ENCODE measurements around the gene INTS3.

DNA sequence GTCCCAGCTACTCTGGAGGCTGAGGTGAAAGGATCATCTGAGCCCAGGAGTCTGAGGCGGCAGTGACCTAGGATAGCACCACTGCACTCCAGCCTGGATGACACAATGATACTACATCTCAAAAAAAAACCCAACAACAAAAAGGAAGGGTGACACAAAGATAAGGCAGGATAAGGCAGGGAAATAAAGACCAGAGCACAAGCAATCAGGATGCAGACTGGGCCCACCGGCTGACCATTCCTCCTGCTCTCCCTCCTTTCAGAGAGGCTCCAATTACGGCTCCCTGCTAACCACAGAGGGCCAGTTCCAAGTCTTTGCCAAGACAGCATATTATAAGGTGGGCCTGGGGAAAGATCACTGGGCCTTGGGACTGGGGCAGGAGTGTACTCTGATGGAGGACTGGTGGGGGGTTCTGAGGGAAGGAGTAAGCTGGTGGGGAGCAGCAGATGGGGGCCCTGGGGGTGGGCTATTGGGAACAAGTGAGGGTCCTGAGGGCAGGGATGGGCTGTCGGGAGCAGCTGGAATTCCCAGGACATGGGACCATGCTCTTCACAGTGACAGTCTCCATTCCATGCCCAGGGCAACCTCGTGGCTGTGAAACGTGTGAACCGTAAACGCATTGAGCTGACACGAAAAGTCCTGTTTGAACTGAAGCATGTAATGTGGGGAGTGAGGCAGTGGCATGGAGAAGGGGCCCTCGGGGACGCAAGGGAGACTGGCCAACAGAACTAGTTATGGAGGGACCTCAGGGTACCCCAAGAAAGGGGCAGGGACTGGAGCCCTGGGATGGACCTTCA lies 42.1 kb upstream of the INTS3 start:
- no peak for TF ChIP-seq POLR2A (IDR thresholded peaks at IDR 0.05)
- TF ChIP-seq, protein P1, sequence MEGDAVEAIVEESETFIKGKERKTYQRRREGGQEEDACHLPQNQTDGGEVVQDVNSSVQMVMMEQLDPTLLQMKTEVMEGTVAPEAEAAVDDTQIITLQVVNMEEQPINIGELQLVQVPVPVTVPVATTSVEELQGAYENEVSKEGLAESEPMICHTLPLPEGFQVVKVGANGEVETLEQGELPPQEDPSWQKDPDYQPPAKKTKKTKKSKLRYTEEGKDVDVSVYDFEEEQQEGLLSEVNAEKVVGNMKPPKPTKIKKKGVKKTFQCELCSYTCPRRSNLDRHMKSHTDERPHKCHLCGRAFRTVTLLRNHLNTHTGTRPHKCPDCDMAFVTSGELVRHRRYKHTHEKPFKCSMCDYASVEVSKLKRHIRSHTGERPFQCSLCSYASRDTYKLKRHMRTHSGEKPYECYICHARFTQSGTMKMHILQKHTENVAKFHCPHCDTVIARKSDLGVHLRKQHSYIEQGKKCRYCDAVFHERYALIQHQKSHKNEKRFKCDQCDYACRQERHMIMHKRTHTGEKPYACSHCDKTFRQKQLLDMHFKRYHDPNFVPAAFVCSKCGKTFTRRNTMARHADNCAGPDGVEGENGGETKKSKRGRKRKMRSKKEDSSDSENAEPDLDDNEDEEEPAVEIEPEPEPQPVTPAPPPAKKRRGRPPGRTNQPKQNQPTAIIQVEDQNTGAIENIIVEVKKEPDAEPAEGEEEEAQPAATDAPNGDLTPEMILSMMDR (IDR thresholded peaks at IDR 0.05): no peak

Measured in heart left ventricle (tissue), 13 donors.